GM21360 (cell line): ENCODE results near the gene FAM222B.
"Not testable (repeated sequence)": the region's sequence is repeated elsewhere in the genome, so short reads cannot be mapped to it uniquely, and the experiment has no call there.

ENCODE experiments used
- ATAC-seq: cut with Tn5 transposase; IDR thresholded peaks from one replicate; pipeline ENCODE4 v1.9.1; 2021; ENCODE audit warnings: mild to moderate bottlenecking, moderate library complexity; ENCODE audit not compliant: unreplicated experiment

The FAM222B gene

GRCh38 chr17:28747801-28748750 lies 94.5 kb downstream of the FAM222B start:
- no peak for ATAC-seq

- no peak for ATAC-seq
Measured at GRCh38 chr17:28747051-28747691, 95.4 kb downstream of the FAM222B start.

GRCh38 chr17:28746611-28747050 lies 96.0 kb downstream of the FAM222B start:
- ATAC-seq: no peak

- no peak for ATAC-seq
Measured at GRCh38 chr17:28745786-28746411, 96.7 kb downstream of the FAM222B start.

- no peak for ATAC-seq
Measured at GRCh38 chr17:28744972-28745785, 97.4 kb downstream of the FAM222B start.

GRCh38 chr17:28744104-28744971 lies 98.3 kb downstream of the FAM222B start:
- ATAC-seq: peak; percentile 15

- peak; percentile 59 for ATAC-seq
Measured at GRCh38 chr17:28743243-28744103, 99.1 kb downstream of the FAM222B start, which contains the start of gene TRAF4. Gene TRAF4, plus strand, starts transcription at chr17:28744011. Its CDS starts 102 bp downstream, at chr17:28744113.

- ATAC-seq: no peak
Measured at GRCh38 chr17:28741358-28742349, 100.9 kb downstream of the FAM222B start.

GRCh38 chr17:28740406-28741357 lies 101.9 kb downstream of the FAM222B start:
- no peak for ATAC-seq

GRCh38 chr17:28738680-28739384 lies 103.8 kb downstream of the FAM222B start:
- no peak for ATAC-seq

GRCh38 chr17:28737770-28738679 lies 104.6 kb downstream of the FAM222B start:
- peak; percentile 51 for ATAC-seq

- ATAC-seq: no peak
Measured at GRCh38 chr17:28737316-28737715, 105.3 kb downstream of the FAM222B start.

- ATAC-seq: not testable (repeated sequence)
Measured at GRCh38 chr17:28735913-28736769, 106.4 kb downstream of the FAM222B start.

GRCh38 chr17:28735242-28735722 lies 107.3 kb downstream of the FAM222B start:
- ATAC-seq: no peak
